D721Med (cell line): ENCODE data around the gene POU2F1.

Source experiments
- DNase-seq: peaks from one replicate; pipeline ENCODE4 v3.0.0; 2011; ENCODE audit warnings: low spot score; ENCODE audit not compliant: insufficient read length
- FAIRE-seq: peaks from 2 replicates; lab custom pipeline; 2011; peaks lifted over from hg19 to GRCh38; lab: Jason Lieb, UNC
- CTCF ChIP-seq: IDR thresholded peaks from 2 replicates; pipeline ENCODE4 v1.5.1; 2012; ENCODE audit warnings: mild to moderate bottlenecking, control low read depth; ENCODE audit not compliant: insufficient read depth; ENCODE audit errors: missing control alignments

Gene POU2F1

DNA sequence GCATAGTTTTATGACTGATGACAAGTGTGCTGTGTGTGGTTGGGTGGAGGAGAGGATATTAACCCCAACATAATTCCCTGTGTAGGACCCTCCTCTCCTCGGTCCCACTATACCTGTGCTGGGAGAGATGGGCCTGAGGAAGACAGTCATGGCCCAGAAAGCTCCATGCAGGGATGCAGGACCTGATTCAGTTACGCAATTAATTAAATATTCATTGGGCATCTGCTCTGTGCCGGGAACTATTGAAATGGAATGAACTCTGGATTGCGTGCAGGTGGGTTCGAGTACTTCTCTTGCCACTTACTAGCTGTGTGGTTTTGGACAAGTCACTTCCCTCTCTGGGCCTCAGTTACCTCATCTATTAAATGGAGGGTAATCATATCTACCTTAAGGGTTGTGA lies 223.1 kb downstream of the POU2F1 start:
- TF ChIP-seq CTCF, result no peak
- DNase-seq, result no peak
- FAIRE-seq, result no peak

DNA sequence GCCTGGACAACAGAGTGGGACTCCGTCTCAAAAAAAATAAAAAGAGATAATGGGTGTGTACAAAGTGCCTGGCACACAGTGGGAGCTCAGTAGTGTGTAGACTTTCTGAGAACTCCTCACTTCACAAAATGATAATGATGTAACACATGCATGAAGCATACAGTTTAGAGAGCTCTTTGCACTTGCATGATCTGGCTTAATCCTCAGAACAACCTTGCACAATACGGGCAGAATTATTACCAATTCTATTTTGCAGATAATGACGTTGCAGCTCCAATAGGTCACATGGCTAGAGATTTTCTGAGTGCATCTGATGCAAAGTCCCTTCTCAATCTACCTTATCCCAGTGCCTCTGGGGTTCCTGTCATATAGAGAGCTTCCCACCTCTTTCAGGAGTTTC lies 226.3 kb downstream of the POU2F1 start:
- FAIRE-seq (no peak), DNase-seq (no peak)
- no peak for TF ChIP-seq CTCF

- DNase-seq (no peak), FAIRE-seq (no peak)
- TF ChIP-seq CTCF, result no peak
Observed at GRCh38 chr1:167447521-167448136, 226.9 kb downstream of the POU2F1 start.

DNA sequence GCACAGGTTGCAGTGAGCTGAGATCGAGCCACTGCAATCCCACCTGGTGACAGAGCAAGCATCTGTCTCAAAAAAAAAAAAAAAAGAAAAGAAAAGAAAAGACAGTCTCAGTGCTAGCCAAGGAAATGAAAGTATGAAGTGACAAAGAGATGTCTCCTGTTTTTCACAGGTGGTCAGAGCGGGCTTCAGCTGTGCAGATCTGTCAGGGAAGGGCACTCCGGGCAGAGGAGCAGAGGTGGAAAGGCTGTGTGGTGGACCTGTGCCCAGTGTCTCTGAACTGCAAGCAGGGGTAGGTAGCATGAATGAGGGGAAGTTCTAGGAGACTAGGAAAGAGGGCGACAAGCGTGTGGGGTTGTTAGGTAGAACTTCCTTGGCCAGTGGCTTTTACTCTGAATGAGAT lies 230.2 kb downstream of the POU2F1 start:
- no peak for TF ChIP-seq CTCF
- no peak for DNase-seq
- no peak for FAIRE-seq

DNA sequence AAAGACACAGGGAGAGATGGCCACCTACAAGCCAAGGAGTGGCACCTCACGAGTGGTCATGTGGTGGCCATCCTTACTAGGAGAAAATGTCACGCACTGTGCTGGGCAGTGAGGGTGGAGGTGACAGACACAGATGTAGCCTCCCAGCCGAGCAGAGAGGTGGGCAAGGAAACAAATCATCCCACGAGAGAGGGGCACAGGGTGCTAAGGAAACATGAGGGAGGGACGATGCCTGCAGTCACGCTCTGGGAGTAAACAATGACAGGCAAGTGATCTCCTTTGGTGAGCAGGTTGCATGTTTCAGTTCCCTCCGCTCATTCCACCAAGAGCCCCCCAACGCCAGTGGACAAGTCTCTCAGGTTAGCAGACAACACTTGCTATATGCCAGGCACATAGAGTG lies 231.8 kb downstream of the POU2F1 start:
- FAIRE-seq, result no peak
- TF ChIP-seq CTCF, result no peak
- no peak for DNase-seq

- no peak for FAIRE-seq
- TF ChIP-seq CTCF, result no peak
- no peak for DNase-seq
Observed at GRCh38 chr1:167453123-167453522, 232.4 kb downstream of the POU2F1 start.

GRCh38 chr1:167454304-167454893 lies 233.7 kb downstream of the POU2F1 start:
- TF ChIP-seq CTCF, result no peak
- no peak for DNase-seq
- no peak for FAIRE-seq
